Prostate gland (tissue), 2 donors: ENCODE results near the gene PDE10A.

Experiments used
- POLR2A ChIP-seq: fragments of 450-650 bp; IDR thresholded peaks from one replicate; pipeline ENCODE4 v1.6.1; 2016; ENCODE audit warnings: antibody characterized with exemption, mild to moderate bottlenecking
- POLR2AphosphoS5 ChIP-seq: sonication (generic); formaldehyde crosslinking; IDR thresholded peaks from one replicate; pipeline ENCODE4 v1.6.1; 2017; ENCODE audit warnings: antibody characterized with exemption
- TF ChIP-seq, protein P1 (sequence below), 4 experiments: fragments of 200-600 bp in 2 of 4; fragments of 450-650 bp in 2 of 4; sonication (generic) in 2 of 4; IDR thresholded peaks; 1 replicate in 3 of 4; 2 replicates in 1 of 4; pipeline ENCODE4 v1.5.1; 2016 to 2019; ENCODE audit warnings: antibody characterized with exemption in 4 of 4, mild to moderate bottlenecking in 2 of 4, moderate library complexity in 2 of 4

DNA sequence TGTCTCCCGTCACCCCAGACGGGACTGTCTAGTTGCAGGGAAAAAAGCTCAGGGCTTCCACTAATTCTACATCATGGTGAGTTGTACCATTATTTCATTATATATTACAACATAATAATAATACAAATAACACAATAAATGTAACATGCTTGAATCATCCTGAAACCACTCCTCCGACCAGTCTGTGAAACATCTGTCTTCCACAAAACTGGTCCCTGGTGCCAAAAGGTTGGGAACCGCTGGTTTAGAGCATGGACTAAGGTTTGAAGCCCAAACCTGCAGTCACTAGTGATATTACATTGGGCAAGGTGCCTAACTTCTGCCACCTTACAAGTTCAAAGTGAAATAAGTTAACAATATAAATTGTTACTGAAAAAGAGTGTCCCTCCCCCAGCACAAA, 175.7 kb downstream of the PDE10A start:
- TF ChIP-seq POLR2A (no peak), POLR2AphosphoS5 (no peak)
- TF ChIP-seq, protein P1, sequence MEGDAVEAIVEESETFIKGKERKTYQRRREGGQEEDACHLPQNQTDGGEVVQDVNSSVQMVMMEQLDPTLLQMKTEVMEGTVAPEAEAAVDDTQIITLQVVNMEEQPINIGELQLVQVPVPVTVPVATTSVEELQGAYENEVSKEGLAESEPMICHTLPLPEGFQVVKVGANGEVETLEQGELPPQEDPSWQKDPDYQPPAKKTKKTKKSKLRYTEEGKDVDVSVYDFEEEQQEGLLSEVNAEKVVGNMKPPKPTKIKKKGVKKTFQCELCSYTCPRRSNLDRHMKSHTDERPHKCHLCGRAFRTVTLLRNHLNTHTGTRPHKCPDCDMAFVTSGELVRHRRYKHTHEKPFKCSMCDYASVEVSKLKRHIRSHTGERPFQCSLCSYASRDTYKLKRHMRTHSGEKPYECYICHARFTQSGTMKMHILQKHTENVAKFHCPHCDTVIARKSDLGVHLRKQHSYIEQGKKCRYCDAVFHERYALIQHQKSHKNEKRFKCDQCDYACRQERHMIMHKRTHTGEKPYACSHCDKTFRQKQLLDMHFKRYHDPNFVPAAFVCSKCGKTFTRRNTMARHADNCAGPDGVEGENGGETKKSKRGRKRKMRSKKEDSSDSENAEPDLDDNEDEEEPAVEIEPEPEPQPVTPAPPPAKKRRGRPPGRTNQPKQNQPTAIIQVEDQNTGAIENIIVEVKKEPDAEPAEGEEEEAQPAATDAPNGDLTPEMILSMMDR (IDR thresholded peaks at IDR 0.05) = no peak
